GM12801 (cell line): Measurements from ENCODE around the gene ADAMTS9.

Experiments used
- TF ChIP-seq, protein P1 (sequence below): IDR thresholded peaks from one replicate; pipeline ENCODE4 v1.5.1; 2011; ENCODE audit warnings: control low read depth; ENCODE audit not compliant: insufficient read length; ENCODE audit errors: extremely low read depth

The ADAMTS9 gene

DNA sequence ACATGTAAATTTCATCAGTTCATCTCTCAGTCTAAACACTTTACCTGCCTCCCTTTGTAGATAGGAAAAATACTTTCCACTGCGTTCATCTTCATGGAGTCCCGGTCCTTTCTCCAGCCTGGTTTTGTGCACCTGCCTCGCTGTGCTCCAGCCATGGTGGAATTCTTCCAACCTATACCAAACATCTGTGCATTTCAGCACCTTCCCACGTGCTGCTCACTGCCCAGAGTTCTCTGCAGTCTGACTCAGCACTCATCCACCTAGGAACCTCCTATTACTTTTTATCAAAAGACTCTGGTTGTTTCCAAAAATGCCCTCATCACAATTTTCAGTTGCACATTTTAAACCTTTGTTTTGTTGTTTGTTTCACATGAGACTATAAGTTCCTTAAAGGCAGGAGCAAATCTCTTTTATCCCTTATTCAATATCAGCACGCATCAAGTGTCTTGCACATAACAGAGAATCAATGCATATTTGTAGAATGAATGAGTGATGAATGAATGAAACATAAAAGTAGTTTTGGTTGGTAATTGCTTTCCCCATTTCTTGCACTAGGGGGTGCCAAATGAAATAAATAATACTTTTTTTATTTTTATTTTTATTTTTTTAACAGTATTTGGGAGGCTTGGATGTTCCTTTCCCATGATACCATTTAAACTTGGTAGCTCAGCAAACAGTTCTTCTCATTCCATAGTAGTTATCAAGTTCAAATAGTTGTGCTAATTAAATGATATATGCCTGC lies 30.2 kb upstream of the ADAMTS9 start:
- TF ChIP-seq, protein P1, sequence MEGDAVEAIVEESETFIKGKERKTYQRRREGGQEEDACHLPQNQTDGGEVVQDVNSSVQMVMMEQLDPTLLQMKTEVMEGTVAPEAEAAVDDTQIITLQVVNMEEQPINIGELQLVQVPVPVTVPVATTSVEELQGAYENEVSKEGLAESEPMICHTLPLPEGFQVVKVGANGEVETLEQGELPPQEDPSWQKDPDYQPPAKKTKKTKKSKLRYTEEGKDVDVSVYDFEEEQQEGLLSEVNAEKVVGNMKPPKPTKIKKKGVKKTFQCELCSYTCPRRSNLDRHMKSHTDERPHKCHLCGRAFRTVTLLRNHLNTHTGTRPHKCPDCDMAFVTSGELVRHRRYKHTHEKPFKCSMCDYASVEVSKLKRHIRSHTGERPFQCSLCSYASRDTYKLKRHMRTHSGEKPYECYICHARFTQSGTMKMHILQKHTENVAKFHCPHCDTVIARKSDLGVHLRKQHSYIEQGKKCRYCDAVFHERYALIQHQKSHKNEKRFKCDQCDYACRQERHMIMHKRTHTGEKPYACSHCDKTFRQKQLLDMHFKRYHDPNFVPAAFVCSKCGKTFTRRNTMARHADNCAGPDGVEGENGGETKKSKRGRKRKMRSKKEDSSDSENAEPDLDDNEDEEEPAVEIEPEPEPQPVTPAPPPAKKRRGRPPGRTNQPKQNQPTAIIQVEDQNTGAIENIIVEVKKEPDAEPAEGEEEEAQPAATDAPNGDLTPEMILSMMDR = no peak

DNA sequence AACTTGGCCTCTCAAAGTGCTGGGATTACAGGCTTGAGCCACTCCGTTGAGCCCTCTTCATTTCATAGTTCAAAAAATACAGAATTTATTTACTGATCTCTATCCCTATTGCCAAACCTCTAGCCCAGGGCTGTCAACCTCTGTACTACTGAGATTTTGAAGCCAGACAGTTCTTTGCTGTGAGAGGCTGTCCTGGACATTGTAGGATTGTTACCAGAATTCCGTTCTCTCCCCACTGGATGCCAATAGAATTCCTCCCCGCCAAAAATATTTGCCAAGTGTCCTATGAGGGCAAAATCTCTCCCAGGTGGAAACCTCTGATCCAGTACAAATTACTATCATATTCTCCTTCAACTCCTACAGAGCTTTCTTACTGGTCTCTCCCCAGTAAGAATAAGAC lies 29.6 kb upstream of the ADAMTS9 start:
- TF ChIP-seq, protein P1 = no peak

DNA sequence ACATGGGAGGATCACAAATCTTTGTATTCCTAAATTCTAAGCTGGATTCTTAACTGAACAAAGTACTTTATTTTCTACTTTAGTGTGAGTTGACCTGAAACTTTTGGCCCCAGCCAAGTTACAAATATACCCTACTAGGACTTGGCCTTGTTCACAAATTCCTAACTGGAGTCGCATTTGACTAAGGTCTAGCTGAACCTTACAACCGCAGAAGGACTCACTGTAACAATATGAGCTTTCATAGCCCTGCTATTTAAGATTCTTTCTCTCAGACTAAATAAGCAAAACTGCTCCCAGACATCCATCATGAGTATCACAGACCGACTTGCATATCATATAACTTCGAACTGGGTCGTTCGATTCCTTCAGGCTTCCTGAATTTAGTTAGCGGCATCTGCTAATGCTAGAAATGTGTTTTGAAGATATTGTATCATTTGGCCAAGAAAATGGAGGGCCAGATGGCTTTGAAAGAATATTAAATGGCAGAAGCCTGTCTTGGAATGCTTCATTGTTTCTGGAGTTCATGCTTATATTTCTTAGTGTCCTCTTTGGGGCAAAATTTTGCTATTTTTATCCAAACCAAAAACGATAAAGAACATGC lies 28.4 kb upstream of the ADAMTS9 start:
- TF ChIP-seq, protein P1 = no peak

DNA sequence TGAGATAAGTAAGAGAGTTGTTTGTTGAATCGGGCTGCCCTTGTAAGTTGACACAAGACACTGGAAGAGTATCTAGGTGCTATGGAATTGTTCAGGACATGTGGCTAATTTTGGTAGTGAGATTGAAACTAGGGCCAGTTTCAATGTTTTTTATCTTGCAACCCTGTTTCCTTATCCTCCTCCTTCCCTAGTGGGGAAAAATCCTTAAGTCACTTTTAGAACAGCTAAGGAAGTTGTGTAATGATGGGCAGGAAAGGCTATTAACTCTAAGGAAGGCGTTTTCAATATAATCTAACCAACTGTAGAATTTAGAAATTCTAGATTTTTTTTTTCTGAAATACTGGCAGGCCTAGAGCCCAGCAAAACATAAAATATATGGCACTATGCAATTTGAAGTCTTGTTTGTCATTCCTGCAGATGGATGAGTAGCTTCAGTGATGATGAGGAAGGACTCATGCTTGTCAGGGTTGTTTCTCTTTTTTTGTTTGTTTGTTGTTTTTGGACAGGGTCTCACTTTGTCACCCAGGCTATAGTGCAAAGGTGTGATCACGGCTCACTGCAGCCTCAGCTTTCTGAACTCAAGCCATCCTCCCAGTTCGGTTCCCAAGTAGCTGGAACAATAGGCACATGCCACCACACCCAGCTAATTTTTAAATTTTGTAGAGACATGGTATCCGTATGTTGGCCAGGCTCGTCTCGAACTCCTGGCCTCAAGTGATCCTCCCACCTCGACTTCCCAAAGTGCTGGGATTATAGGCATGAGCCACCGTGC lies 27.6 kb upstream of the ADAMTS9 start:
- TF ChIP-seq, protein P1 = no peak

DNA sequence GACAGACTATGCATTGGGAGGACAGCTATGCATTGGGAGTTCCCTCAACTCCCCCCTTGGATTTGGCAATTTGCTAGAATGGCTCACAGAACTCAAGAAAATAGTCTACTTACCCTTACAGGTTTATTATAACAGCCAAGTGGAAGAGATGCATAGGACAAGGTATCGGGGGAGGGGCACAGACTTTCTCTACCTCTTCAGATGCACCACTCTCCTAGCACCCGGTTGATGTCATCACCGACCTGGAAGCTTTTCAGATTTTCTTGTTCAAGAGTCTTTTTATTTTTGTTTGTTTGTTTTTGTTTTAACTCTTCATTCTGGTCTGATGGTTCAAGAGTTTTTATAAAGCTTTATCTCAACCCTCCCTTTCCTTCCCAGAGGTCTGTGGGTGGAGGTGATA lies 20.7 kb upstream of the ADAMTS9 start:
- TF ChIP-seq, protein P1 = no peak

DNA sequence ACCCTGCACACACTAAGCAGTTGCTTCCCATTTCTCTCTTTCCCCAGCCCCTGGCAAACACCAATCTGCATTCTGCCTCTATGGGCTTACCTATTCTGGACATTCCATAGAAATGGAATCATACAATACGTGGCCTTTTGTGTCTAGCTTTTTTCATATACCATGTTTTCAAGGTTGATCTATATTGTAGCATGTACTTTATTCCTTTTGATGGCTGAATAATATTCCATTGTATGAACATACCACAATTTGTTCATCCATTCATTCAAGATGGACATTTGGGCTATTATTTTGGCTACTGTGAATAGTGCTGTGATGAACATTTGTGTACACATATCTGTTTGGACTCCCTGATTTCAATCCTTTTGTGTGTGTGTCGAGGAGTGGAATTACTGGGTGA lies 18.1 kb upstream of the ADAMTS9 start:
- TF ChIP-seq, protein P1 = no peak

DNA sequence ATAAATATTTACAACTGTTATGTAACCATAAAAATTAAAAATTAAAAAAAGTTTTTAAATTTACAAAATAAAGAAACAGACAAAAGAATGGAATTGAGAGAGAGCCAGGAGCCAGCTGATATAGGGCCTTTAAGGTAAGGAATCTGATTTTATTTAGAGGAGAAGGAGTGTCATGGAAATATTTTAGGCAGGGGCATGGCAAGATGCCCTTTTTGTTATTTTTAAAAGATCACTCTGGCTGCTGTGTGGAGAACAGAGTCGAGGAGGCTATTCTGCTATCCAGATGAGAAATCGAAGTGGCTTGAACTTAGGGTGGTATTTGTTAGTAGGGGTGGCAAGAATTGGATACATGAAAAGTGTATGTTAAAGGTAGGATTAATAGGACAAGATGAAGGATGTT lies 9.1 kb upstream of the ADAMTS9 start:
- TF ChIP-seq, protein P1 = no peak
